Measurements from ENCODE around the gene CEL.
"Not testable (repeated sequence)": the region's sequence is repeated elsewhere in the genome, so short reads cannot be mapped to it uniquely, and the experiment has no call there.

Gene CEL

DNA sequence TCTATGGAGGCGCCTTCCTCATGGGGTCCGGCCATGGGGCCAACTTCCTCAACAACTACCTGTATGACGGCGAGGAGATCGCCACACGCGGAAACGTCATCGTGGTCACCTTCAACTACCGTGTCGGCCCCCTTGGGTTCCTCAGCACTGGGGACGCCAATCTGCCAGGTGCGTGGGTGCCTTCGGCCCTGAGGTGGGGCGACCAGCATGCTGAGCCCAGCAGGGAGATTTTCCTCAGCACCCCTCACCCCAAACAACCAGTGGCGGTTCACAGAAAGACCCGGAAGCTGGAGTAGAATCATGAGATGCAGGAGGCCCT is 3.2 kb downstream of the CEL start:
- ATAC-seq, result no peak

GRCh38 chr9:133066181-133066983 is 4.6 kb downstream of the CEL start:
- ATAC-seq, result no peak

GRCh38 chr9:133067006-133067405 is 5.2 kb downstream of the CEL start:
- no peak for ATAC-seq

DNA sequence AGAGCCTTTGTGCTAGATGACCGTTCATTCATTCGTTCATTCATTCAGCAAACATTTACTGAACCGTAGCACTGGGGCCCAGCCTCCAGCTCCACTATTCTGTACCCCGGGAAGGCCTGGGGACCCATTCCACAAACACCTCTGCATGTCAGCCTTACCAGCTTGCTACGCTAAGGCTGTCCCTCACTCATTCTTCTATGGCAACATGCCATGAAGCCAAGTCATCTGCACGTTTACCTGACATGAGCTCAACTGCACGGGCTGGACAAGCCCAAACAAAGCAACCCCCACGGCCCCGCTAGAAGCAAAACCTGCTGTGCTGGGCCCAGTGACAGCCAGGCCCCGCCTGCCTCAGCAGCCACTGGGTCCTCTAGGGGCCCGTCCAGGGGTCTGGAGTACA is 6.0 kb downstream of the CEL start:
- no peak for ATAC-seq

DNA sequence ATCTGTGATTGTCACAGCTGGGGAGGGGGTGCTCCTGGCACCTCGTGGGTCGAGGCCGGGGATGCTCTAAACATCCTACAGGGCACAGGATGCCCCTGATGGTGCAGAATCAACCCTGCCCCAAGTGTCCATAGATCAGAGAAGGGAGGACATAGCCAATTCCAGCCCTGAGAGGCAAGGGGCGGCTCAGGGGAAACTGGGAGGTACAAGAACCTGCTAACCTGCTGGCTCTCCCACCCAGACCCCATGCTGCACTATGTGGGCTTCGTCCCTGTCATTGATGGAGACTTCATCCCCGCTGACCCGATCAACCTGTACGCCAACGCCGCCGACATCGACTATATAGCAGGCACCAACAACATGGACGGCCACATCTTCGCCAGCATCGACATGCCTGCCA is 6.7 kb downstream of the CEL start:
- not testable (repeated sequence) for ATAC-seq

GRCh38 chr9:133070500-133070961 is 8.8 kb downstream of the CEL start:
- not testable (repeated sequence) for ATAC-seq

DNA sequence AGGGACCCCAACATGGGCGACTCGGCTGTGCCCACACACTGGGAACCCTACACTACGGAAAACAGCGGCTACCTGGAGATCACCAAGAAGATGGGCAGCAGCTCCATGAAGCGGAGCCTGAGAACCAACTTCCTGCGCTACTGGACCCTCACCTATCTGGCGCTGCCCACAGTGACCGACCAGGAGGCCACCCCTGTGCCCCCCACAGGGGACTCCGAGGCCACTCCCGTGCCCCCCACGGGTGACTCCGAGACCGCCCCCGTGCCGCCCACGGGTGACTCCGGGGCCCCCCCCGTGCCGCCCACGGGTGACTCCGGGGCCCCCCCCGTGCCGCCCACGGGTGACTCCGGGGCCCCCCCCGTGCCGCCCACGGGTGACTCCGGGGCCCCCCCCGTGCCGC is 9.2 kb downstream of the CEL start:
- ATAC-seq, result not testable (repeated sequence)

DNA sequence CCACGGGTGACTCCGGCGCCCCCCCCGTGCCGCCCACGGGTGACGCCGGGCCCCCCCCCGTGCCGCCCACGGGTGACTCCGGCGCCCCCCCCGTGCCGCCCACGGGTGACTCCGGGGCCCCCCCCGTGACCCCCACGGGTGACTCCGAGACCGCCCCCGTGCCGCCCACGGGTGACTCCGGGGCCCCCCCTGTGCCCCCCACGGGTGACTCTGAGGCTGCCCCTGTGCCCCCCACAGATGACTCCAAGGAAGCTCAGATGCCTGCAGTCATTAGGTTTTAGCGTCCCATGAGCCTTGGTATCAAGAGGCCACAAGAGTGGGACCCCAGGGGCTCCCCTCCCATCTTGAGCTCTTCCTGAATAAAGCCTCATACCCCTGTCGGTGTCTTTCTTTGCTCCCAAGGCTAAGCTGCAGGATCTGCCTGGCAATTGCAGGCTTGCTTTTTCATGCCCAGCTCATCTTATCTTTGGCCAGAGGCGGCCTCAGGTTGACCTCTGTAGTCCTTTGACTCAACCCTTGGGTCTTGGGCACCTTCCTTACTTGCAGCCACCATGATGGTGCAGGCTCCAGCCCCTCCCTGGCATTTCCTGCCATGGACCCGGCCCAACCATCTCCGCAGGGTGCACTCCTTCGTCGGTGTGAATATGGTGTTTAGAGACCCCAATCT is 9.8 kb downstream of the CEL start:
- ATAC-seq, result no peak

GRCh38 chr9:133072210-133072609 is 10.4 kb downstream of the CEL start:
- ATAC-seq, result not testable (repeated sequence)

DNA sequence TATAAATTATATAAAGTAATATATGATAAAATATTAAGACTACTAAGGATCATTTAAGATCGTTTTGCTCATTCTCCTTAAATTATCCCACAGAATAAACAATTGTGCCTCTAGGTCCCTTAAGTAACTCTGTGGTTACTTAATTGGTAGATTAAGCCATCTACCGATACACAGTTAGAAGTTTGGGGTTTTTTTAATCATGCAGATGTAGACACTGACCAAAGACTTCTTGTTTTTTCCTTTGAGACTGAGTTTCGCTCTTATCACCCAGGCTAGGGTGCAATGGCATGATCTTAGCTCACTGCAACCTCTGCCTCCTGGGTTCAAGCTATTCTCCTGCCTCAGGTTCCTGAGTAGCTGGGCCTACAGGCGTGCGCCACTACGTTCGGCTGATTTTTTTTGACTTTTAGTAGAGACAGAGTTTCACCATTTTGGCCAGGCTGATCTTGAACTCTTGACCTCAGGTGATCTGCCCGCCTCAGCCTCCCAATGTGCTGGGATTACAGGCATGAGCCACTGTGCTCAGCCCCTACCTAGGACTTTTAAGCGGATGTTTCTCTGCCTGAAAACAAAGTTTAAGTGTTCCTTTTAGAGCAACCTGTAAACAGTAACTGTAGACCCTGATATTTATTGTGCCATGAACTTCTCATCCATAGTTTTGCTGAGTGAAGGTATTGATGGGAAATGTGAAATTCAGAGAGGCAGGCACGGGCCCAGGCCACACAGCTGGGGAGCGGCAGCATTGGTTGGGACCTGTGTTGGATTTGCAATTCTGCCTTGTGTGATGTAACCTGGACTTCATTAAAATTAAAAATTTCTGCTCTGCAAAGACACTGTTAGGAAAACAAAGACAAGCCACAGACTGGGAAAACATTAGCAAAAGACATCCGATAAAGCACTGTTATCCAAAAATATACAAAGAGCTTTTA is 11.6 kb downstream of the CEL start:
- ATAC-seq, result no peak

DNA sequence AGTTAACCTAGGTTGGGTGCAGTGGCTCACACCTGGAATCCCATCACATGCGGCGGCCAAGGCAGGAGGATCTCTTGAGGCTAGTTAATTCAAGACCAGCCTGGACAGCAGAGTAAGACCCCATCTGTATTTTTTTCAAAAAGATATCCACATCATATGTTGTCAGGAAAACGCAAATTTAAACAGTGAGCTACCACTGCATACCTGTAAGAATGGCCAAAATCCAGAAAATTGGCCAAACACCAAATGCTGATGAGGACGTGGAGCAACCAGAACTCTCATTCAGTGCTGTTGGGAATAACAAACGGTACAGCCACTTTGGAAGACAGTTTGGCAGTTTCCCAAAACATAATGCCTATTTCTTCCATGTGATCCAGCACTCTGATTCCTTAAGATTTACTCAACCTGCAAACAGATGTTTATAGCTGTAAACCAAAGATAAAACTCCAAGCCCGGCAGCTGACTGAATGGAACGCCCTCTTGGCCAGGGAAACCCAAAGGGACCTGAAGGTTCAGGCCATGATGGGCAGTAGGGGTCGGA is 12.4 kb downstream of the CEL start:
- no peak for ATAC-seq

DNA sequence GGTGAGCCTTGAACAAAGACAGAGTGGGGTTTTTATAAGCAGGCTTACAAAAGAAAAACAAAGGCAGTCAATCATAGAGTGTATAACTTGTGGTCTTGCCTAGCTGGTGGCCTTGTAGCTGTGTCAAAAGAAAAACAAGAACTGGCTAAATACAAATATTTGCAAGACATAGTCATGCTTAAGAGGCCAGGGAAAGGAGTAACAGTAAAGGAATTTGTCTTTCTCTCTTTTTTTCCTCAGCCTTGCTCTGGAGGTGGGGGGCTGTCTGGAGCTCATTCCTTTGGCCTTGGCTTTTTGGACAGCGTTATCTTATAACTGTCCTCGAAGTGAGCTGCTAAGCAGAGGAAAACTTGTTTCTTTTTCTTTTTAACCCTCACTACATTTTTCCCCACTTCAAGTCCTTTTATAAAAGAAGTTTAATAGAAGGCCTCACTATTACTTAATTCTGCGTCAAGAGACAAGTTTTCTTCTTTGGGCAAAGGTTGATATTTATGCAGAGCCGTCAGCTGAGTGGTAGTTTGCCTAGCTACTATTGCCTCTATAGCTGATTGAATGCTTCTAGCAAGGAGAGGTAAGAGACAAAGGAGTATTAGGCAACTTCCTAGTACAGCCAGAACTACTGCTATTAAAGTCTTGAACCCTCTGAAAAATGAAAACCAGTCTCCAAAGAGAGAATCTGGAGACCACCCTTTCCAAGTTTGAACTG is 14.3 kb downstream of the CEL start:
- ATAC-seq, result no peak

DNA sequence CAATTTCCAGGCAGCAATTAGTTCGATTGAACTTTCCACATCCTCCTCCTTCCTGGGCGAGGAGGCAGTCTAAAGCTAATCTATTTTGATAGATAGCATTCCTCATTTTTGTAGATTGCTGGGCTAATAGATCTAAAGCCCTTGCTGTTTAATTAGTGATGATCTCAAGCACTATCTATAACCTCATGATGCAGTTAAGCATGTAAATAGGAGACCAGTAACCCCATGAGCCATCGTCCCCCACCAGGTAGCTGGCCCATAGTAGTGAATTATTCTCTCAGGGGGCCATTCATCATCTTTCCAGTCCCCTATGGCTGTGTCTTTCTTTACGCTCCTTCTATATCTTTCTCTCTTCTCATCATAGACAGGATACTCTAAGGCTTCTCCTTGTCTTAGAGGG is 14.9 kb downstream of the CEL start:
- no peak for ATAC-seq

DNA sequence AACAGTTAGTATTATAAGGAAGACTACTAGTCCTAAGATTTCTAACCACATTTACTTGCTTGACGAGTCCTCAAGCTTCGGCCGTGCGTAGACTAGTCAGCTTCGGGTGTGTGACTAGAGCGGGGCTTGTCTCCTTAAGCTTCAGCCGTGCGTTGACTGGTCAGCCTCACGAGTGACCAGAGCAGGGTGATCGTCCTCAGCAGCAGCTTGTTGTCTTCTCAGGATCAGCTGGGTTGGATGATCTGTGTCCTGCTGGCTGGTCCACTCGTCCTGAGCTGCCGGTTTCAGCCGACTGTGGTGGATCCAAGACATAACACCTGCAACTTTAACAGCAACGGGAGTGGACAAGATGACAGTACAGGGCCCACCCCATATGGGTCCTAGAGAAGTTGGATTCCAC is 16.7 kb downstream of the CEL start:
- no peak for ATAC-seq

- ATAC-seq, result no peak
Measured at GRCh38 chr9:133080161-133080560, 18.4 kb downstream of the CEL start.

DNA sequence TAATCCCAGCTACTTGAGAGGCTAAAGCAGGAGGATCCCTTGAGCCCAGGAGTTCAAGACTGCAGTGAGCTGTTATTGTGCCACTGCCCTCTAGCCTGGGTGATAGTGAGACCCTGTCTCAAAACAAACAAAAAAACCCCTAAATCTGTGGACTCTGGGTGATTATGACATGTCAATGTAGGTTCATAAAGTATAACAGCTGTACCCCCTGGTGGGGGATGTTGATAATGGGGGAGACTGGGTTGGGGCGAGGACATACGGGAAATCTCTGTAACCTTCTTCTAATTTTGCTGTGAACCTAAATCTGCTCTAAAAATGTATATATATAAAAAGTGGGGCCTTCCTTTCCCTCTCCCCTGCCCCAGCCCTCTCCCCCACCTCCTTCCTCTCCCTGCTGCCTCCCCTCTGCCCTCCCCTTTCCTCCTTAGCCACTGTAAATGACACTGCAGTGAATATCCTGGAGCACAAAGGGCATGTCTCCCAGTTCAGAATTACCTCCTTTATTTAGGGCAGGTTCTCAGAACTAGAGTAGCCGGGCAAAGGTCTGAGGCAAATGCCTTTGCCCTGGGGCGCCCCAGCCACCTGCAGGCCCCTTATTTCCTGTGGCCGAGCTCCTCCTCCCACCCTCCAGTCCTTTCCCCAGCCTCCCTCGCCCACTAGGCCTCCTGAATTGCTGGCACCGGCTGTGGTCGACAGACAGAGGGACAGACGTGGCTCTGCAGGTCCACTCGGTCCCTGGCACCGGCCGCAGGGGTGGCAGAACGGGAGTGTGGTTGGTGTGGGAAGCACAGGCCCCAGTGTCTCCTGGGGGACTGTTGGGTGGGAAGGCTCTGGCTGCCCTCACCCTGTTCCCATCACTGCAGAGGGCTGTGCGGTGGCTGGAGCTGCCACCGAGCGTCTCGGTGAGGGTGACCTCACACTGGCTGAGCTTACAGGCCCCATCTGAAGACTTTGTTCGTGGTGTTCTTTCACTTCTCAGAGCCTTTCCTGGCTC is 19.3 kb downstream of the CEL start:
- not testable (repeated sequence) for ATAC-seq

GRCh38 chr9:133081957-133082644 is 20.3 kb downstream of the CEL start:
- ATAC-seq, result not testable (repeated sequence)

DNA sequence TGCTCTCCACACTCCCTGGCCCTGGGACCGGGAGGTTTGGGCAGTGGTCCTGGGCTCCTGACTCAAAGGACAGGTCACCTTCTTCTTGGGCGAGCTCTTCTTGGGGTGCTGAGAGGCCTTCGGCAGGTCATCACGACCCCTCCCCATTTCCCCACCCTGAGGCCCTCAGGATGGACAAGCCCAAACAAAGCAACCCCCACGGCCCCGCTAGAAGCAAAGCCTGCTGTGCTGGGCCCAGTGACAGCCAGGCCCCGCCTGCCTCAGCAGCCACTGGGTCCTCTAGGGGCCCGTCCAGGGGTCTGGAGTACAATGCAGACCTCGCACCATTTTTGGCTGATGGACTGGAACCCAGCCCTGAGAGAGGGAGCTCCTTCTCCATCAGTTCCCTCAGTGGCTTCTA is 21.9 kb downstream of the CEL start:
- ATAC-seq, result not testable (repeated sequence)

DNA sequence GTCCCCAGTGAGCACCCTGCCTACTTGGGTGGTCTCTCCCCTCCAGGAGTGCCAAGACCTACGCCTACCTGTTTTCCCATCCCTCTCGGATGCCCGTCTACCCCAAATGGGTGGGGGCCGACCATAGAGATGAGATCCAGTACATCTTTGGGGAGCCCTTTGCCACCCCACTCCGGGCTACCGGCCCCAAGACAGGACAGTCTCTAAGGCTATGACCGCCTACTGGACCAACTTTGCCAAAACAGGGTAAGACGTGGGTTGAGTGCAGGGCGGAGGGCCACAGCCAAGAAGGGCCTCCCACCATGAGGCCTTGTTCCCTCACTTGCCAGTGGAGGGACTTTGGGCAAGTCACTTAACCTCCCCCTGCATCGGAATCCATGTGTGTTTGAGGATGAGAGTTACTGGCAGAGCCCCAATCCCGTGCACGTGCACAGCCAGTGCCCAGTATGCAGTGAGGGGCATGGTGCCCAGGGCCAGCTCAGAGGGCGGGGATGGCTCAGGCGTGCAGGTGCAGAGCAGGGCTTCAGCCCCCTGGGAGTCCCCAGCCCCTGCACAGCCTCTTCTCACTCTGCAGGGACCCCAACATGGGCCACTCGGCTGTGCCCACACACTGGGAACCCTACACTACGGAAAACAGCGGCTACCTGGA is 24.6 kb downstream of the CEL start:
- not testable (repeated sequence) for ATAC-seq

GRCh38 chr9:133086894-133087293 is 25.1 kb downstream of the CEL start:
- ATAC-seq, result no peak
